Body of pancreas (tissue), 4 donors: ENCODE results near the gene RAB11A.

ENCODE experiments used
- POLR2A ChIP-seq, 3 donors: fragments of 450-650 bp; IDR thresholded peaks; one replicate each; pipeline ENCODE4 v1.6.1; 2016; ENCODE audit warnings: antibody characterized with exemption in 3 of 3, mild to moderate bottlenecking in 2 of 3
- TF ChIP-seq, protein P1 (sequence below), 7 experiments: fragments of 450-650 bp in 4 of 7; fragments of 200-600 bp in 3 of 7; sonication (generic) in 3 of 7; IDR thresholded peaks; one replicate each; pipeline ENCODE4 v1.5.1; 2016 to 2019; ENCODE audit warnings: antibody characterized with exemption in 7 of 7

DNA sequence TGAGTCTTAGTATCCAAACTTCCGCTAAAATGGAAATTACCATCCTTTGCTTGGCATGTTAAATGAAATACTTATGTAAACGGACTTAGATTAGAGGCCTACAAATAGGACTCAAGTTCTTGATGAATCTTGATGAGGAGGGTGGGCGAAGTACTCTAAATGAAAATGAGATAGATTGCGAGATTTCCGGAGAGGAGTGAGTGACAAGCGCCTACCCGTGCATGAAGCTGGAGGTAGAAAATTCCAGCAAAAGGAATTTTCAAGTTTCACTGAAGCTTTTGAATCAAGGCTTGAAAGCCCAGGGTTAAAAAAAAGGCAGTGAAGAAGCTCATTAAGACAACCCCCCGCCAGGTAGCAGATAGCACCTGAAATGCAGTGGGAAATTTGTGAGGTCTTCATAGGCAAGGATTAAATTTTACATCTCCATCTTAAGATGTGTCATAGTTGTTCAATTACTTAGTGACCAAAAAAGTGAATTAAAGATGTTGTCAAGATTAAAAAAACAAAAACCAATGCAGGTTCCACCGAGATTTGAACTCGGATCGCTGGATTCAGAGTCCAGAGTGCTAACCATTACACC is 655 bp upstream of the RAB11A start:
- TF ChIP-seq, protein P1, sequence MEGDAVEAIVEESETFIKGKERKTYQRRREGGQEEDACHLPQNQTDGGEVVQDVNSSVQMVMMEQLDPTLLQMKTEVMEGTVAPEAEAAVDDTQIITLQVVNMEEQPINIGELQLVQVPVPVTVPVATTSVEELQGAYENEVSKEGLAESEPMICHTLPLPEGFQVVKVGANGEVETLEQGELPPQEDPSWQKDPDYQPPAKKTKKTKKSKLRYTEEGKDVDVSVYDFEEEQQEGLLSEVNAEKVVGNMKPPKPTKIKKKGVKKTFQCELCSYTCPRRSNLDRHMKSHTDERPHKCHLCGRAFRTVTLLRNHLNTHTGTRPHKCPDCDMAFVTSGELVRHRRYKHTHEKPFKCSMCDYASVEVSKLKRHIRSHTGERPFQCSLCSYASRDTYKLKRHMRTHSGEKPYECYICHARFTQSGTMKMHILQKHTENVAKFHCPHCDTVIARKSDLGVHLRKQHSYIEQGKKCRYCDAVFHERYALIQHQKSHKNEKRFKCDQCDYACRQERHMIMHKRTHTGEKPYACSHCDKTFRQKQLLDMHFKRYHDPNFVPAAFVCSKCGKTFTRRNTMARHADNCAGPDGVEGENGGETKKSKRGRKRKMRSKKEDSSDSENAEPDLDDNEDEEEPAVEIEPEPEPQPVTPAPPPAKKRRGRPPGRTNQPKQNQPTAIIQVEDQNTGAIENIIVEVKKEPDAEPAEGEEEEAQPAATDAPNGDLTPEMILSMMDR (IDR thresholded peaks at IDR 0.05) = no peak
- TF ChIP-seq POLR2A (IDR thresholded peaks at IDR 0.05) = no peak
